Measurements from ENCODE around the gene MTMR4. TPM values are rescaled to one million over a fixed set of nuclear protein-coding genes. Genes with fewer than 3 reads are reported as not detected.

Gene MTMR4
- total and polyA plus RNA-seq, 10 donors = 12.7 to 61.9 (median 50.1) TPM

DNA sequence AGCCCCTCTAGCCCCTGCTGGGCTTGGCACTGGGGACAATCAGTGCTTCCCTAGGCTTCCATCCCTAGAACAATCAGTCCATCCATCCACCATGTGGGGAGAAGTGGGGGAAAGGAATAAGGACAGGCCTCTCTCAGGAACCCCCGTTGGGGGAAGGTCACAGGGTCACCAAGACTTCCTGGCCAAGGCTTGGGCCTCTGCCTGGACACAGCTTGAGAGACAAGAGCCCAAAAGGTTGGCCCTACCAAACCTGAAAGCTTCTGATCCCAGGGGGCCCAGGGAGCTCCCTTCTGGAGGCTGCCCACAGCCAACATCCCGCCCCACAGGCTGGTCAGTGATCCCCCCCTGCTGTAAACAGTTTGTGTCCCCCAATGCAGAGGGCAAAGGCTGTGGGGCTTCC is 16.2 kb upstream of the MTMR4 start:
- TF ChIP-seq, protein P1, sequence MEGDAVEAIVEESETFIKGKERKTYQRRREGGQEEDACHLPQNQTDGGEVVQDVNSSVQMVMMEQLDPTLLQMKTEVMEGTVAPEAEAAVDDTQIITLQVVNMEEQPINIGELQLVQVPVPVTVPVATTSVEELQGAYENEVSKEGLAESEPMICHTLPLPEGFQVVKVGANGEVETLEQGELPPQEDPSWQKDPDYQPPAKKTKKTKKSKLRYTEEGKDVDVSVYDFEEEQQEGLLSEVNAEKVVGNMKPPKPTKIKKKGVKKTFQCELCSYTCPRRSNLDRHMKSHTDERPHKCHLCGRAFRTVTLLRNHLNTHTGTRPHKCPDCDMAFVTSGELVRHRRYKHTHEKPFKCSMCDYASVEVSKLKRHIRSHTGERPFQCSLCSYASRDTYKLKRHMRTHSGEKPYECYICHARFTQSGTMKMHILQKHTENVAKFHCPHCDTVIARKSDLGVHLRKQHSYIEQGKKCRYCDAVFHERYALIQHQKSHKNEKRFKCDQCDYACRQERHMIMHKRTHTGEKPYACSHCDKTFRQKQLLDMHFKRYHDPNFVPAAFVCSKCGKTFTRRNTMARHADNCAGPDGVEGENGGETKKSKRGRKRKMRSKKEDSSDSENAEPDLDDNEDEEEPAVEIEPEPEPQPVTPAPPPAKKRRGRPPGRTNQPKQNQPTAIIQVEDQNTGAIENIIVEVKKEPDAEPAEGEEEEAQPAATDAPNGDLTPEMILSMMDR (IDR thresholded peaks at IDR 0.05 in 8 of 11, conservative IDR thresholded peaks at IDR 0.05 in 3 of 11) = no peak
- no peak for TF ChIP-seq POLR2A (IDR thresholded peaks at IDR 0.05)
- no peak for TF ChIP-seq POLR2AphosphoS5 (IDR thresholded peaks at IDR 0.05)
- peak overlapping the region in 5 of 8 donors; percentile 51 to 74 (median 70) for H3K27ac ChIP-seq
- peaks cover 0 to 30% (median 0%) of the 10 kb centered on the region in 7 donors for H3K27me3 ChIP-seq (replicated peaks in 1 of 7)
- DNase-seq = no peak
- H3K36me3 ChIP-seq = no peaks in the 10 kb centered on the region
- peak overlapping the region in 6 of 8 donors; percentile 45 to 83 (median 54) for H3K4me3 ChIP-seq
- whole genome bisulfite sequencing, 5 donors = 69 to 83% (median 78%) methylated on average over 2 of the region's 2 CpGs
- no peaks in the 10 kb centered on the region for H3K9me3 ChIP-seq
- H3K4me1 ChIP-seq = peaks cover 0 to 83% (median 28%) of the 10 kb centered on the region in 6 donors
- intact Hi-C loops (cut with DNase I; ENCODE audit: low total_unique reads) = no loop called here

DNA sequence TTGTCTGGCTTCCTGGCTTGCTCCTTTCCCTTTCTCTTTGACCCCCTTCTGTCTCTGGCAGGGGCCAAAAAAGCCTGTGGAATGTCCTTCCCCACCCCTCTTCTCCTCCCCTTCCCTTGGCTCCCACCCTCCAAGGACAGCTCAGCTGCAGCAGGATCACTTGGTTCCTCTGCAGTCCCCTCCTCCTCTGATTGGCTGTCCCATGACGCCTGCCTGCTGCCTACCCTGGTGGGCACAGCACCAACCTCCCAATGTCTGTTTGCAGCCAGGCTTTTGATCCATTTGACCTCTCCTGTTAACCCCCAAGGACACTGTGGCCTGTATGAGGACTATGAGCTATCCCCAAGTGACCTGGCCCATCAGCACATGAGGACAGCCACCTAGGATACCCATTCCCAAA is 14.8 kb upstream of the MTMR4 start:
- Histone ChIP-seq H3K27ac (peak overlapping the region in 6 of 8 donors; percentile 20 to 74 (median 66)), H3K4me3 (peak overlapping the region in 5 of 8 donors; percentile 17 to 57 (median 36)), H3K36me3 (no peaks in the 10 kb centered on the region), H3K9me3 (no peaks in the 10 kb centered on the region), H3K4me1 (peaks cover 2 to 80% (median 27%) of the 10 kb centered on the region in 6 donors), H3K27me3 (replicated peaks in 1 of 7) (peaks cover 0 to 30% (median 0%) of the 10 kb centered on the region in 7 donors)
- DNase-seq = no peak
- WGBS, 5 donors = 24 to 67% (median 41%) methylated on average over 1 of the region's 1 CpG
- TF ChIP-seq, protein P1 (IDR thresholded peaks at IDR 0.05 in 8 of 11, conservative IDR thresholded peaks at IDR 0.05 in 3 of 11) = no peak
- TF ChIP-seq POLR2A (IDR thresholded peaks at IDR 0.05) = no peak
- peak in 1 of 3 donors; percentile 15 for TF ChIP-seq POLR2AphosphoS5 (IDR thresholded peaks at IDR 0.05)
- intact Hi-C loops (cut with DNase I; ENCODE audit: low total_unique reads) = no loop called here

DNA sequence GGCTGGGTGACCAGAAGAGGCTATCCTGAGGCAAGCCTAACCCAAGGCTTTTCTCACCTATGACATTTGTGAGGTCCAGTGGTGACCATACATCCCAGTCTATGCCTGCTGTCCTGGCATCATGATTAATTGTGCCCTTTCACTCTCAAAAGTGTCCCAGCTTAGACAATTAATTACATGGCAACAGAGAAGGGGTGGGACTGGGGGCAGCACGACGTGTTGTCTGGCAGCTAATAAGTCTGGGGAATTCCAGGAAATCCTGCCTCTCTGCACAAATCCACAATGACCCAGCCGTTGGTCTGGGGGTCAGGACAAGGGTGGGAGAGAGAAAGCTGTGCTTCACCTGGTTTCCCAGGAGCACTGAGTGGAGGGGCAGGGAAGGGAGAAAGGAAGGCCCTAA is 14.0 kb upstream of the MTMR4 start:
- no peak for DNase-seq
- Histone ChIP-seq H3K36me3 (no peaks in the 10 kb centered on the region), H3K4me1 (peaks cover 2 to 77% (median 26%) of the 10 kb centered on the region in 6 donors), H3K4me3 (peak overlapping the region in 6 of 8 donors; percentile 17 to 57 (median 34)), H3K27me3 (replicated peaks in 1 of 7) (peaks cover 0 to 25% (median 0%) of the 10 kb centered on the region in 7 donors), H3K9me3 (no peaks in the 10 kb centered on the region), H3K27ac (peak overlapping the region in 7 of 8 donors; percentile 9 to 74 (median 66))
- WGBS, 5 donors = 36 to 59% (median 40%) methylated on average over 3 of the region's 3 CpGs
- intact Hi-C loops (cut with DNase I; ENCODE audit: low total_unique reads) = no loop called here
- TF ChIP-seq POLR2A (IDR thresholded peaks at IDR 0.05) (no peak), POLR2AphosphoS5 (IDR thresholded peaks at IDR 0.05) (no peak)
- TF ChIP-seq, protein P1 (IDR thresholded peaks at IDR 0.05 in 8 of 11, conservative IDR thresholded peaks at IDR 0.05 in 3 of 11) = no peak

DNA sequence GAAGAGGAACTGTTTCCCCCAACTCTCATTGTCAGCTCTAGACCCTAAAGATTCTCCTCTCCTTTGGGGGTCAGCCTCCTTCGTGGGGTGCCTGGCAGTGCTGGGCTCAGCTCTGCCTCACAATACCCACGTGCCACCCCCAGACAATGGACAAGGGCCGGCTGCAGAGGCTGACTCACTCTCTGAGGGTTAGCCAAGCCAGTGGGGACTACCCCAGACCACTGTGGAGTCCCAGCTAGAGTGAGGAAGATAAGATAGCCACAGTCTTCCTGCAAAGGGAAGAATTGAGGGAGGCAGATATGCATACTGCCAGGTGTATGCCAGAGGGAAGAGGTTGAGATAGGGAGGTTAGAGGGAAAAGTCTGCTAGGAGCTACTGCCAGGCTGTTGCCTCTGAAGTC is 13.5 kb upstream of the MTMR4 start:
- no peaks in the 10 kb centered on the region for H3K36me3 ChIP-seq
- intact Hi-C loops (cut with DNase I; ENCODE audit: low total_unique reads) = no loop called here
- TF ChIP-seq POLR2A (IDR thresholded peaks at IDR 0.05) (no peak), POLR2AphosphoS5 (IDR thresholded peaks at IDR 0.05) (no peak)
- TF ChIP-seq, protein P1 (IDR thresholded peaks at IDR 0.05 in 8 of 11, conservative IDR thresholded peaks at IDR 0.05 in 3 of 11) = no peak
- DNase-seq = no peak
- H3K27ac ChIP-seq = peak overlapping the region in 7 of 8 donors; percentile 9 to 74 (median 66)
- WGBS, 5 donors = 25 to 62% (median 57%) methylated on average over 2 to 3 of the region's 3 CpGs; no CpG with 5 or more reads in 1 of the 5 donors
- H3K27me3 ChIP-seq (replicated peaks in 1 of 7) = peaks cover 0 to 25% (median 0%) of the 10 kb centered on the region in 7 donors
- peak overlapping the region in 6 of 8 donors; percentile 17 to 57 (median 34) for H3K4me3 ChIP-seq
- H3K9me3 ChIP-seq = no peaks in the 10 kb centered on the region
- peaks cover 2 to 75% (median 26%) of the 10 kb centered on the region in 6 donors for H3K4me1 ChIP-seq

Data from spleen (tissue), 11 donors.